ENCODE measurements around the gene MYO5B. TPM values are rescaled to one million over a fixed set of nuclear protein-coding genes. Genes with fewer than 3 reads are reported as not detected.

The MYO5B gene
- total and polyA plus RNA-seq, 10 of the 15 experiments (the other 5 are each of a cell fraction or from before 2014, with no cell fraction given) = 2.5 to 4.5 (median 3.3) TPM

GRCh38 chr18:49894517-49895226 lies 300.3 kb downstream of the MYO5B start:
- SMC1A ChIA-PET (ENCODE audit: uncharacterized antibody, unreplicated experiment) = no interaction called here
- H3K4me3 ChIP-seq = no peak overlapping the region
- ATAC-seq = no peak

GRCh38 chr18:49893036-49893435 lies 301.9 kb downstream of the MYO5B start:
- 59% methylated on average over 2 of the region's 2 CpGs for WGBS (ENCODE audit: insufficient coverage, insufficient replicate concordance, low lambda C conversion rate, missing lambda C conversion rate)
- in situ Hi-C loops (cut with MboI) = no loop called here
- Histone ChIP-seq H3K4me1 (ENCODE audit: control insufficient read depth, insufficient read depth, low read length) (no peaks in the 10 kb centered on the region), H3K27ac (ENCODE audit: control insufficient read depth, insufficient read depth) (no peak overlapping the region), H4K20me1 (ENCODE audit: control insufficient read depth, insufficient read depth) (no peaks in the 10 kb centered on the region), H3K79me2 (ENCODE audit: control insufficient read depth, insufficient read depth, low read length) (no peaks in the 10 kb centered on the region), H3K9ac (ENCODE audit: control insufficient read depth, insufficient read depth, low read length) (no peak overlapping the region), H3K4me2 (ENCODE audit: control insufficient read depth, insufficient read depth) (no peak overlapping the region), H3K4me3 (no peak overlapping the region), H3K9me3 (replicated peaks; ENCODE audit: control insufficient read depth, insufficient read depth, low read length) (no peaks in the 10 kb centered on the region), H3K36me3 (ENCODE audit: control insufficient read depth in 2 of 2, insufficient read depth in 2 of 2, low read length in 1 of 2) (no peaks in the 10 kb centered on the region), H2AFZ (ENCODE audit: control insufficient read depth, low read depth, low read length) (no peak overlapping the region), H3K27me3 (replicated peaks in 1 of 2; ENCODE audit: control insufficient read depth in 2 of 2, insufficient read depth in 2 of 2, low read length in 1 of 2) (0 out of 4 replicates have a peak, but pooled peaks cover 0 to 2% of the 10 kb centered on the region in 2 experiments)
- intact Hi-C loops (cut with micrococcal nuclease; ENCODE audit: unreplicated experiment) = no loop called here
- FAIRE-seq (no peak), DNase-seq (ENCODE audit: low read depth, low spot score) (no peak), ATAC-seq (no peak)
- POLR2A ChIA-PET = no interaction called here
- CTCF ChIA-PET = no interaction called here
- SMC1A ChIA-PET (ENCODE audit: uncharacterized antibody, unreplicated experiment) = no interaction called here
- RAD21 ChIA-PET (ENCODE audit: unreplicated experiment) = no interaction called here
- no TSS peak for BruUV-seq (replicated peaks)
- TF ChIP-seq ZNF24 (IDR thresholded peaks at IDR 0.05) (no peak), PAX5 (IDR thresholded peaks at IDR 0.05; ENCODE audit: borderline replicate concordance, low read depth, low read length) (no peak), RAD21 (IDR thresholded peaks at IDR 0.05; ENCODE audit: insufficient read depth, low read depth, low read length) (no peak), KDM1A (IDR thresholded peaks at IDR 0.05; ENCODE audit: borderline replicate concordance) (no peak), STAT1 (conservative IDR thresholded peaks at IDR 0.05) (no peak), TARDBP (IDR thresholded peaks at IDR 0.05; ENCODE audit: borderline replicate concordance) (no peak), BCL11A (IDR thresholded peaks at IDR 0.05; ENCODE audit: low read depth, low read length) (no peak), EZH2 (IDR thresholded peaks at IDR 0.05; ENCODE audit: borderline replicate concordance, control insufficient read depth, low read depth, low read length) (no peak), ATF7 (IDR thresholded peaks at IDR 0.05; ENCODE audit: low read depth) (no peak), SREBF2 (IDR thresholded peaks at IDR 0.05; ENCODE audit: low read length) (no peak), ATF2 (IDR thresholded peaks at IDR 0.05; ENCODE audit: low read length) (no peak), CBFB (IDR thresholded peaks at IDR 0.05; ENCODE audit: low read depth) (no peak)

More at GRCh38 chr18:49894517-49895226, 300.3 kb downstream of the MYO5B start:
- DNase-seq (ENCODE audit: low read depth, low spot score) (no peak), FAIRE-seq (no peak)
- ChIA-PET POLR2A (interaction anchor here (0.5 kb wide), 1 partner anchor 165 kb away, joined by 4 read pairs; no protein-coding TSS in a partner anchor), RAD21 (ENCODE audit: unreplicated experiment) (no interaction called here), CTCF (no interaction called here)
- Histone ChIP-seq H3K27ac (ENCODE audit: control insufficient read depth, insufficient read depth) (no peak overlapping the region), H3K4me2 (ENCODE audit: control insufficient read depth, insufficient read depth) (no peak overlapping the region), H3K27me3 (replicated peaks in 1 of 2; ENCODE audit: control insufficient read depth in 2 of 2, insufficient read depth in 2 of 2, low read length in 1 of 2) (0 out of 4 replicates have a peak, but pooled peaks cover 0 to 2% of the 10 kb centered on the region in 2 experiments), H3K36me3 (ENCODE audit: control insufficient read depth in 2 of 2, insufficient read depth in 2 of 2, low read length in 1 of 2) (no peaks in the 10 kb centered on the region), H3K9ac (ENCODE audit: control insufficient read depth, insufficient read depth, low read length) (no peak overlapping the region), H4K20me1 (ENCODE audit: control insufficient read depth, insufficient read depth) (no peaks in the 10 kb centered on the region), H2AFZ (ENCODE audit: control insufficient read depth, low read depth, low read length) (no peak overlapping the region), H3K9me3 (replicated peaks; ENCODE audit: control insufficient read depth, insufficient read depth, low read length) (no peaks in the 10 kb centered on the region), H3K4me1 (ENCODE audit: control insufficient read depth, insufficient read depth, low read length) (no peaks in the 10 kb centered on the region), H3K79me2 (ENCODE audit: control insufficient read depth, insufficient read depth, low read length) (no peaks in the 10 kb centered on the region)
- WGBS (ENCODE audit: insufficient coverage, insufficient replicate concordance, low lambda C conversion rate, missing lambda C conversion rate) = 21% methylated on average over 11 of the region's 11 CpGs
- in situ Hi-C loops (cut with MboI) = no loop called here
- TF ChIP-seq POLR2AphosphoS5 (IDR thresholded peaks at IDR 0.05; ENCODE audit: low read length) (no peak), NFYA (IDR thresholded peaks at IDR 0.05; ENCODE audit: borderline replicate concordance, low read depth, low read length) (no peak), HDAC6 (IDR thresholded peaks at IDR 0.05; ENCODE audit: unreplicated experiment) (no peak), EGR1 (IDR thresholded peaks at IDR 0.05; ENCODE audit: borderline replicate concordance in 1 of 2, low read depth in 2 of 2, low read length in 2 of 2) (no peak), IKZF1 (conservative IDR thresholded peaks at IDR 0.05) (no peak), BMI1 (IDR thresholded peaks at IDR 0.05; ENCODE audit: borderline replicate concordance) (no peak), BHLHE40 (IDR thresholded peaks at IDR 0.05; ENCODE audit: borderline replicate concordance in 1 of 2, low read depth in 2 of 2, low read length in 1 of 2) (no peak), KLF5 (IDR thresholded peaks at IDR 0.05; ENCODE audit: partially characterized antibody) (no peak), CHD1 (IDR thresholded peaks at IDR 0.05; ENCODE audit: low read depth, low read length) (no peak), RUNX3 (IDR thresholded peaks at IDR 0.05; ENCODE audit: low read length) (no peak)
- BruUV-seq (replicated peaks) = no TSS peak
- intact Hi-C loops (cut with micrococcal nuclease; ENCODE audit: unreplicated experiment) = no loop called here
